ENCODE measurements around the gene ACVR1.
"Not testable (repeated sequence)": the region's sequence is repeated elsewhere in the genome, so short reads cannot be mapped to it uniquely, and the experiment has no call there.

The ACVR1 gene

GRCh38 chr2:157747695-157748370, 128.3 kb downstream of the ACVR1 start:
- no peak for DNase-seq

DNA sequence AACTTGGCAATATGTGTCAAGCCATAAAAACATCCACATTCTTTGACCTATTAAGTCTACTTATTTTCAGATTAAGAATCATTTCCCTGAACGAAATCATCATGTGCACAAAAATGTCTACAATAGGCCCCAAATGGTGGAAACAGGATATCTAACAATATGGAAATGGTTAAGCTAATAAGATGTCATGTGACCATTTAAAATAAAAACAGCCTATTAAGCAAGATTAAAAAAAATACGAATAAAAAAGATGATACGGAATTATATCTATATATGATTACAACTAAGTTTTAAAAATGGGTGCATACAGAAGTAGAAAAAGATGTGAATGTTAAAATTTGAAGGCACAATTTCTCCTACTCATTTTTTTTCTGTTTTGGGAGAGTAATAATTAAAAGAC, 128.8 kb downstream of the ACVR1 start:
- DNase-seq = no peak

GRCh38 chr2:157746234-157746950, 129.7 kb downstream of the ACVR1 start:
- no peak for DNase-seq

- no peak for DNase-seq
These were observed 131.5 kb downstream of the ACVR1 start for GRCh38 chr2:157744571-157745076.

DNA sequence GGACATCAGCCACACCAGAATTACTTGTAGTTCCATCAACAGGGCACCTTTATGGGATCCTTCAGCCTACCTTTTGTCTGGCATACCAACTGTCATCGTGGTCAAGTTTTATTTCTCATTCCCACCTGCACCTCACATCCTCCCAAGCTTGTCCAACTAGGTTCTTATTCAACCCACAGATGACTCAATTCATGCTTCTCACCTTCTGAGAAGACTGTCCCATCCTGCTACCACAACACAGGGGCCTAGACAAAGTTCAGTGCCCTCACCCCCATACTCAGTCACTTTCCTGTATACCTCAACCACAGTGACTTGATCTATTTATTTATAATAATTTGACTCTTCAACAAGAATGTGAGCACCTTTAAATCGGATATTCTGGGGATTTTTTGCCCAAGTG, 133.1 kb downstream of the ACVR1 start:
- DNase-seq = no peak

GRCh38 chr2:157741819-157742484, 134.2 kb downstream of the ACVR1 start:
- DNase-seq = no peak

GRCh38 chr2:157737656-157738055, 138.5 kb downstream of the ACVR1 start:
- no peak for DNase-seq

DNA sequence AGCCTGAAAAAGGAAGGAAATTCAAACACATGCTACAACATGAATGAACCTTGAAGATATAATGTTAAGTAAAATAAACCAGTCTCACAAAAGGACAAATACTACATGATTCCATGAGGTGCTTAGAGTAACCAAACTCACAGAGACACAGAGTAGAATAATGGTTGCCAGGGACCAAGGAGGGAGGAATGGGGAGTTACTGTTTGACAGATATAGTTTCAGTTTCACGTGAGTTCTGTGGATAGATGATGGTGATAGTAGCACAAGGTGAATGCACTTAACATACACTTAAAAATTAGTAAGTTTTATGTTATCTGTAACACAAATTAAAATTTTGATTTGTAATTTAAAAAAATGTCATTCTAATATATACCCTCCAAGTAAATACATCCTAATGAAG, 140.6 kb downstream of the ACVR1 start:
- DNase-seq = no peak

GRCh38 chr2:157733263-157733662, 142.9 kb downstream of the ACVR1 start:
- no peak for DNase-seq

GRCh38 chr2:157732596-157732995, 143.5 kb downstream of the ACVR1 start:
- no peak for DNase-seq

DNA sequence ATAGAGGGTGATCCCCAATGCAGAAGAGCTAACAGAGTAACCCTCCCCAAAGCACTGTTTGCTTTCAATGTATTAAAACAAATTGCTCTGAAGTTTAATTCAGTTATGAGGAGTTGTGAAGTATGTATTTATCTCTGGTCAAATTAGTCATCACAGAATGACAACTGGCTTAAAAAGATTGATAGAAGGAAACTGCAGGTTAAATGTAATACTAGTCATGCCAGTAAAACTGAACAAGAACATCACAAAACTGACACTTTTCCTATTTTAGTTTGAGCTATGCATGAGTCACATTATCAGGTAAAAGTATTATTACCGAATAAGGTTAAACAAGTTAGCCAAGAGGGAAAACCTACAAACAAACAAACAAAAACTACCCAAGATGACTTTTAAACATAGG, 148.4 kb downstream of the ACVR1 start:
- no peak for DNase-seq

GRCh38 chr2:157726946-157727345, 149.2 kb downstream of the ACVR1 start:
- no peak for DNase-seq

DNA sequence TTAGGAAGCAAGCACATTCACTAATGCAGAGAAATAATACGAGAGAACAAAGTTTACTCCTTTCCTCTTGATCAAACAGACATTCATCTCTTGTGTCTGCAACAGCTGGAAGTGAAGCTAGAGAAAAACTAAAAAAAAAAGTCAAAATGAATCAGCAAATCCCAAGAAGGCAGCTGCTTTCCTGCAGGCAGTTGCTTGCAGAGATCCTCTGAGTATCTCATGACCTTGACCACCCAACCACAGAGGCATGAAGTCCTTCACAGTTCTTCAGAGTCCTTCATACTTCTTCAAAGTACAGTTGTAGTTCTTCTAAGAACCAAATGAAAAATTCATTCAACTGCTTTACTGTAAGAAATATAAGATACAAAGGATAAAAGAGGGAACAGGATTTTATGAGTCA, 150.3 kb downstream of the ACVR1 start:
- DNase-seq = no peak

GRCh38 chr2:157722580-157723234, 153.4 kb downstream of the ACVR1 start:
- no peak for DNase-seq

DNA sequence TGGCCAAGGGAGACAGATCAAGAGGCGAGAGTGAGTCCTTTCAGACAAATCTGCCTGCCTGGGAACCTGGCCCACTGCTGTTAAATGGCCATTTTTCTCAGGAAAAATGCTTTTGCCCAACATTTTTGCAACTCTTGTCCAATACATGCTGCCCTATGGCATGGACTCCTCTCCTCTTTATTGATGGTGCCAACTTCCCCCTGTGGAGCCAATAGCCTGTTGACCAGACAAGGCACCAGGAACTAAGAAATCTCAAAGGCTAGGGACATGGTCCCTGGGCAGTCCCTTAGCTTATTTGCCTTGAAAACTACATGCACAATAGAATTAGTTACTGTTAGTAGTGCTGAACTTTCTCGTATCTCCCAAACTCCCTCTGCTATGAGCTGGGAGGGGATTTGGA, 155.6 kb downstream of the ACVR1 start:
- no peak for DNase-seq

GRCh38 chr2:157704653-157705052, 171.5 kb downstream of the ACVR1 start:
- not testable (repeated sequence) for DNase-seq

DNA sequence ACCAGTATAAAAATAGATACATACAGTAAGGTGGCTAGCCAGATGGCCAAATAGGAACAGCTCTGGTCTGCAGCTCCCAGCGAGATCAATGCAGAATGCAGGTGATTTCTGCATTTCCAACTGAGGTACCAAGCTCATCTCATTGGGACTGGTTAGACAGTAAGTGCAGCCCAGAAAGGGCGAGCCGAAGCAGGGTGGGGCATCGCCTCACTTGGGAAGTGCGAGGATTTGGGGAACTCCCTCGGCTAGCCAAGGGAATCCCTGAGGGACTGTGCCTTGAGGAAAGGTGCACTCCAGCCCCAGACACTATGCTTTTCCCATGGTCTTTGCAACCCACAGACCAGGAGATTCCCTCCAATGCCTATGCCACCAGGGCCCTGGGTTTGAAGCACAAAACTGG, 172.0 kb downstream of the ACVR1 start:
- DNase-seq = not testable (repeated sequence)

- DNase-seq = no peak
These were observed 176.3 kb downstream of the ACVR1 start for GRCh38 chr2:157699806-157700205.

DNA sequence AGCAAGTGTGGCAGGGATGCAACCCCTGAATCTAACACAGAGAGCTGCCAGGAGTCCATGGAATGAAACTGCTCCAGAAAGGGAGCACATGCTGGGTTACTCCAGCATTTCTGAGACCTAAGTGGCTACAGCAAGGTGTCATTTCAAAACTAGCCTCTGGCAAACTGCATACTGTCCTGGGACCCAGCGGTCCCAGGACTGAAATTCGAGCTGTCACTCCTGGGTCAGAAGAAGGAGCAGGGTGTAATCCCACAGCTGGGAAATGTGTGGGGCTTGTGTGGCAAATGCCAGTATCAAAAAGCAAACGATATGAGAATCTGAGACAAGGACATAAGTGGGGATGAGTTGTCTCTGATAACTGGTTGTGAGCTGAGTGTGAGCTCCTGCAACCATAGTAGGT, 177.1 kb downstream of the ACVR1 start:
- DNase-seq = no peak

GRCh38 chr2:157698430-157698829, 177.7 kb downstream of the ACVR1 start:
- DNase-seq = no peak

- no peak for DNase-seq
These were observed 180.1 kb downstream of the ACVR1 start for GRCh38 chr2:157696036-157696435.

DNA sequence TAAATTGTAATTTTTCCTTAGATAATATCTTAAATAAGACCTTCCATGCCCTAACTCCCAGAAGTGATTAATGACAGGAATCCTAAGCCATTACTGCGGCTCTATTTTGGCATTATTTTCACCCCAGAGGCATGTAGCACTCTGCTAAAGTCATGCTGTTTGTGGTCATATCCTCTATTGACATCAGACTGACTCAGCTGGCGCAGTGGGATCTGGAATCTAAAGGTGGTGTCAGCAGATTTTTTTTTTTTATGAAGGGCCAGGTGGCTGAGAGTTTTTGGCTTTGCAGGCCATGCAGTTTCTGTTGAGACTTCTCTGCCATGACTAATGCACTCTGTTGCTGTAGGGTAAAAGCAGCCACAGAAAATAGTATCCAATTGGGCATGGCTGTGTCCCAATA, 183.4 kb downstream of the ACVR1 start:
- DNase-seq = no peak

GRCh38 chr2:157691695-157692094, 184.4 kb downstream of the ACVR1 start:
- DNase-seq = no peak

All from CD4-positive, alpha-beta T cell treated with Interleukin-17A for 1 hour (primary cell).